Natural killer cell (primary cell): ENCODE results near the gene MDFI. TPM values are rescaled to one million over a fixed set of nuclear protein-coding genes. Genes with fewer than 3 reads are reported as not detected.

Experiments
- ATAC-seq, 3 donors: fragments of 150-1000 bp in 2 of 3; fragments of 200-7000 bp in 1 of 3; cut with Tn5 transposase; 1 replicate in 1 of 3; 2 replicates in 2 of 3; pipeline ENCODE4 v1.10.0; 2021; ENCODE audit warnings: mild to moderate bottlenecking in 2 of 3, moderate library complexity in 2 of 3
- DNase-seq, 2 donors: peaks; one replicate each; pipeline versions ENCODE4 v3.0.0 to v3.0.0-alpha.2; 2013 to 2021; ENCODE audit warnings: mixed read lengths in 1 of 2
- H3K27ac ChIP-seq: one replicate; pipeline ENCODE4 v1.5.1; 2013; ENCODE audit warnings: mild to moderate bottlenecking, low read length
- H3K27me3 ChIP-seq: one replicate; pipeline ENCODE4 v1.6.1; 2013; ENCODE audit warnings: low read length; ENCODE audit not compliant: control insufficient read depth, insufficient read depth
- H3K36me3 ChIP-seq: one replicate; pipeline ENCODE4 v1.6.1; 2013; ENCODE audit warnings: low read length; ENCODE audit not compliant: control insufficient read depth, insufficient read depth
- H3K4me1 ChIP-seq: one replicate; pipeline ENCODE4 v1.6.1; 2013; ENCODE audit warnings: low read length; ENCODE audit not compliant: control insufficient read depth, insufficient read depth
- H3K4me3 ChIP-seq: one replicate; pipeline ENCODE4 v1.5.1; 2013; ENCODE audit warnings: low read length
- H3K9me3 ChIP-seq: one replicate; pipeline ENCODE4 v1.6.1; 2013; ENCODE audit warnings: low read length; ENCODE audit not compliant: control insufficient read depth, insufficient read depth
- H3K27ac Mint-ChIP-seq, 2 donors: one replicate each; pipeline ENCODE4 v1.8.0; 2022; ENCODE audit warnings: mild to moderate bottlenecking in 2 of 2, mixed read lengths in 2 of 2, moderate library complexity in 1 of 2
- H3K27me3 Mint-ChIP-seq, 2 donors: one replicate each; pipeline ENCODE4 v1.8.0; 2022; ENCODE audit warnings: low read depth in 2 of 2, mixed read lengths in 2 of 2
- H3K36me3 Mint-ChIP-seq: one replicate; pipeline ENCODE4 v1.8.0; 2022; ENCODE audit warnings: mixed read lengths
- H3K4me1 Mint-ChIP-seq, 2 donors: one replicate each; pipeline ENCODE4 v1.8.0; 2022; ENCODE audit warnings: mixed read lengths in 2 of 2
- H3K4me3 Mint-ChIP-seq: one replicate; pipeline ENCODE4 v1.8.0; 2022; ENCODE audit warnings: mild to moderate bottlenecking, moderate library complexity, mixed read lengths
- H3K9me3 Mint-ChIP-seq, 2 donors: one replicate each; pipeline ENCODE4 v1.8.0; 2022; ENCODE audit warnings: mixed read lengths in 2 of 2
- CTCF ChIP-seq: fragments of 200-600 bp; IDR thresholded peaks from one replicate; pipeline ENCODE4 v1.8.0; 2022; ENCODE audit warnings: antibody characterized with exemption
- WGBS: methylation state at CpG from one replicate; pipeline ENCODE4 v1.1.7; 2013; ENCODE audit warnings: missing lambda C conversion rate; ENCODE audit not compliant: insufficient coverage; 5-methylcytosine and 5-hydroxymethylcytosine counted together
- intact Hi-C: fragments of 100-400 bp; cut with micrococcal nuclease; formaldehyde crosslinking; loops from one replicate; pipeline ENCODE4 v1.14.2; 2022
- total RNA-seq, 4 donors: library from RNA; stranded (reverse); fragments of 120-200 nt in 1 of 4; gene quantifications; one replicate each; pipeline versions ENCODE4 v1.2.3 to v1.2.4, GENCODE V29; 2013 to 2022

The MDFI gene
- total RNA-seq, 3 donors from 2014 or later (not counting 1 experiment from before 2014, with no cell fraction given), result not detected

- WGBS, result 100% methylated on average over 1 of the region's 1 CpG
Observed at GRCh38 chr6:41667195-41667594, 28.9 kb downstream of the MDFI start.

GRCh38 chr6:41668968-41669367 lies 30.7 kb downstream of the MDFI start:
- H3K4me1 ChIP-seq, result no peaks in the 10 kb centered on the region
- Mint-ChIP-seq H3K4me1 (no peaks in the 10 kb centered on the region), H3K27ac (no peak overlapping the region), H3K36me3 (no peaks in the 10 kb centered on the region), H3K27me3 (peaks cover 23 to 30% of the 10 kb centered on the region in 2 donors), H3K4me3 (no peak overlapping the region), H3K9me3 (no peaks in the 10 kb centered on the region)
- DNase-seq (no peak), ATAC-seq (no peak)
- no peaks in the 10 kb centered on the region for H3K36me3 ChIP-seq
- no peak overlapping the region for H3K27ac ChIP-seq
- no peaks in the 10 kb centered on the region for H3K27me3 ChIP-seq
- no peaks in the 10 kb centered on the region for H3K9me3 ChIP-seq
- intact Hi-C loops, result no loop called here
- WGBS, result 100% methylated on average over 1 of the region's 2 CpGs
- H3K4me3 ChIP-seq, result no peak overlapping the region
- no peak for TF ChIP-seq CTCF

More at GRCh38 chr6:41667195-41667594, 28.9 kb downstream of the MDFI start:
- no peak overlapping the region for H3K27ac Mint-ChIP-seq
- TF ChIP-seq CTCF, result no peak
- DNase-seq (no peak), ATAC-seq (no peak)
- H3K9me3 Mint-ChIP-seq, result no peaks in the 10 kb centered on the region
- no peaks in the 10 kb centered on the region for H3K4me1 Mint-ChIP-seq
- no peak overlapping the region for H3K4me3 ChIP-seq
- no peaks in the 10 kb centered on the region for H3K36me3 ChIP-seq
- no peak overlapping the region for H3K27ac ChIP-seq
- peaks cover 30 to 45% of the 10 kb centered on the region in 2 donors for H3K27me3 Mint-ChIP-seq
- no peak overlapping the region for H3K4me3 Mint-ChIP-seq
- H3K36me3 Mint-ChIP-seq, result no peaks in the 10 kb centered on the region
- H3K9me3 ChIP-seq, result no peaks in the 10 kb centered on the region
- no peaks in the 10 kb centered on the region for H3K27me3 ChIP-seq
- H3K4me1 ChIP-seq, result no peaks in the 10 kb centered on the region
- intact Hi-C loops, result no loop called here

DNA sequence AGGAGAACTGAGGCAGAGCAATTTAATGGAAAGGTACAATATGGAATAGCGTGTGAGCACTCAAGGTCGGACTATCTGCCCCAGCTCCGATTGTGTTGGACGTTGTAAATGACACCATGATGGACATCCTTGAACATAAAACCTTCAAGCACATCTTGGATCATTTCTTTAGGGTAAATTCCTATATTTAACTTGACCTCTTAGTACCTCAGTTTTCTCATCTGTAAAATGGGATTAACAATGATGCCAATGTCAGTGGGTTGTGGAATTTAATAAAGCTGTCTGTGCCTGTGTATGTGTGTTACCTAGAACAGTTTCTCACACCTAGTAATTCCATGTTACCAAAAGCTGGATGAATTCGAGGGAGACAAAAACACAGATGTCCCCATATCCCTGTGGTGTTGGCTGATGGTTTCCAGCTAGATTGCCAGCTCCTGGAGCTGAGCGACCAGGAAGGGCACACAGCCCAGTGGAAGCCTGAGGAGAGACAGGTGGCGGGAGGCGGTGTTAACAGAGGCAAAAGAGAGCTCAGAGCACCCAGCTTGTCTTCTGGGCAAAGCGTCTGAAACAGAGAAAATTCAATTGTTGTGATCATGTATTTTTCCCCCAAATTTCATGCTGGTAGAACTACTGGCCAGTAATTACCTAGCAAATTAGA lies 32.6 kb downstream of the MDFI start:
- Mint-ChIP-seq H3K4me1 (no peaks in the 10 kb centered on the region), H3K27me3 (peaks cover 23 to 30% of the 10 kb centered on the region in 2 donors), H3K4me3 (no peak overlapping the region), H3K9me3 (no peaks in the 10 kb centered on the region), H3K36me3 (no peaks in the 10 kb centered on the region), H3K27ac (no peak overlapping the region)
- Histone ChIP-seq H3K4me1 (no peaks in the 10 kb centered on the region), H3K4me3 (no peak overlapping the region), H3K27ac (no peak overlapping the region), H3K27me3 (no peaks in the 10 kb centered on the region), H3K9me3 (no peaks in the 10 kb centered on the region), H3K36me3 (no peaks in the 10 kb centered on the region)
- DNase-seq (no peak), ATAC-seq (no peak)
- intact Hi-C loops, result no loop called here
- WGBS, result 88% methylated on average over 9 of the region's 9 CpGs
- no peak for TF ChIP-seq CTCF

DNA sequence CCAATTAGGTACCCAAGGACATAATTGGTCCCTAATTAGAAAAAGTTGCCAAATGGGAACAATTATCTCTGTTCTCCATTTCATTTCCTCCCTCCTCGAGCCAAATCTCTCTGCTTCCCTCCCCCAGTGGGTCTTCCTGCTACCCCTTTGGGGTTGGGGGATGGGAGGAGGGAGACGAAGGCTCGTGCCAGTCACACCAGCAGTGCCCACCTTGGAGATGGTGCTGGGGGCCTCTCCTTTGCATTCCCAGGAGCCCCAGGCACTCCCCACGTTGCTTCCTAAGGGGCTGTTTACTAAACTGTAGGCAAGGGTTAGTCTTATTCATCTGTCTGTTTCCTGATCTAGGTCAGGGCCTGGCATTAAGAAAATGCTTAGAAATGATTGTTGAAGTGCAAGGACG lies 33.1 kb downstream of the MDFI start:
- H3K27ac ChIP-seq, result no peak overlapping the region

More for the DNA sequence above, 33.1 kb downstream of the MDFI start:
- no peaks in the 10 kb centered on the region for H3K4me1 Mint-ChIP-seq
- H3K4me3 Mint-ChIP-seq, result no peak overlapping the region
- Histone ChIP-seq H3K36me3 (no peaks in the 10 kb centered on the region), H3K9me3 (no peaks in the 10 kb centered on the region), H3K4me1 (no peaks in the 10 kb centered on the region), H3K4me3 (no peak overlapping the region), H3K27me3 (no peaks in the 10 kb centered on the region)
- no peaks in the 10 kb centered on the region for H3K36me3 Mint-ChIP-seq
- no peak for ATAC-seq
- H3K9me3 Mint-ChIP-seq, result no peaks in the 10 kb centered on the region
- TF ChIP-seq CTCF, result no peak
- intact Hi-C loops, result no loop called here
- 63% methylated on average over 4 of the region's 5 CpGs for WGBS
- no peak overlapping the region for H3K27ac Mint-ChIP-seq
- H3K27me3 Mint-ChIP-seq, result peaks cover 29 to 30% of the 10 kb centered on the region in 2 donors
- no peak for DNase-seq
